GM23248 (cell line): ENCODE data around the gene AK1.

Experiments used
- EZH2 ChIP-seq: fragments of 200-600 bp; sonication (generic); IDR thresholded peaks from 2 replicates; pipeline ENCODE4 v1.6.1; 2018; ENCODE audit warnings: antibody characterized with exemption, mild to moderate bottlenecking; ENCODE audit not compliant: insufficient read depth, poor library complexity, severe bottlenecking
- EZH2phosphoT487 ChIP-seq: fragments of 200-600 bp; sonication (generic); IDR thresholded peaks from 2 replicates; pipeline ENCODE4 v1.6.1; 2018; ENCODE audit warnings: antibody characterized with exemption, moderate library complexity, mild to moderate bottlenecking, low read depth; ENCODE audit not compliant: insufficient read depth

- TF ChIP-seq EZH2 (no peak), EZH2phosphoT487 (no peak)
These were observed 32.6 kb downstream of the AK1 start for GRCh38 chr9:127844821-127845359.
